Karpas-422 (cell line): ENCODE measurements around the gene CHI3L2. TPM values are rescaled to one million over a fixed set of nuclear protein-coding genes. Genes with fewer than 3 reads are reported as not detected.

Experiments used
- DNase-seq: peaks from one replicate; pipeline ENCODE4 v3.0.0-alpha.2; 2015
- H2AFZ ChIP-seq: fragments of 200-600 bp; sonication (generic); 2 replicates; pipeline ENCODE4 v1.6.1; 2014; ENCODE audit warnings: antibody characterized with exemption, low read length, mixed read lengths
- H3K27ac ChIP-seq: fragments of 200-600 bp; sonication (generic); 2 replicates; pipeline ENCODE4 v1.5.1; 2014; ENCODE audit warnings: mild to moderate bottlenecking, low read length, moderate library complexity
- H3K27me3 ChIP-seq: fragments of 200-600 bp; sonication (generic); 2 replicates; pipeline ENCODE4 v1.6.1; 2014; ENCODE audit warnings: low read length, mixed read lengths
- H3K36me3 ChIP-seq: fragments of 200-600 bp; sonication (generic); 2 replicates; pipeline ENCODE4 v1.6.1; 2014; ENCODE audit warnings: low read length, mixed read lengths; ENCODE audit not compliant: insufficient read depth
- H3K4me1 ChIP-seq: fragments of 200-600 bp; sonication (generic); 2 replicates; pipeline ENCODE4 v1.6.1; 2014; ENCODE audit warnings: mild to moderate bottlenecking, low read length, mixed read lengths
- H3K4me2 ChIP-seq: fragments of 200-600 bp; sonication (generic); 2 replicates; pipeline ENCODE4 v1.6.1; 2014; ENCODE audit warnings: low read length, low read depth, mild to moderate bottlenecking; ENCODE audit not compliant: poor library complexity, severe bottlenecking
- H3K4me3 ChIP-seq: fragments of 200-600 bp; sonication (generic); 2 replicates; pipeline ENCODE4 v1.5.1; 2014; ENCODE audit warnings: mild to moderate bottlenecking, antibody characterized with exemption, low read length, mixed read lengths
- H3K79me2 ChIP-seq: fragments of 200-600 bp; sonication (generic); 2 replicates; pipeline ENCODE4 v1.6.1; 2014; ENCODE audit warnings: mild to moderate bottlenecking, low read length, mixed read lengths
- H3K9ac ChIP-seq: fragments of 200-600 bp; sonication (generic); 2 replicates; pipeline ENCODE4 v1.6.0; 2014; ENCODE audit warnings: low read length
- H3K9me2 ChIP-seq: fragments of 200-600 bp; sonication (generic), shearing (Covaris generic); replicated peaks from 2 replicates; pipeline ENCODE4 v1.6.0; 2014; ENCODE audit warnings: mild to moderate bottlenecking, low read length, moderate library complexity; ENCODE audit not compliant: insufficient read depth
- H3K9me3 ChIP-seq: fragments of 300-700, 200-600 bp; sonication (generic); 2 replicates; pipeline ENCODE4 v1.6.1; 2014; ENCODE audit warnings: low read length, mixed read lengths
- H4K20me1 ChIP-seq: fragments of 200-600 bp; sonication (generic); 2 replicates; pipeline ENCODE4 v1.6.1; 2014; ENCODE audit warnings: mild to moderate bottlenecking, antibody characterized with exemption, low read length, low read depth; ENCODE audit not compliant: insufficient read depth
- total RNA-seq: library from RNA; depleted of rRNA; stranded (reverse); fragments of >200 nt; shearing (Covaris generic); gene quantifications from 2 replicates; pipeline ENCODE4 v1.2.3, GENCODE V29; 2014; ENCODE audit warnings: low replicate concordance; rRNA removed

CHI3L2 gene
- not detected in 2 replicates for total RNA-seq

GRCh38 chr1:111227434-111227833 is at the start of gene CHI3L2:
Gene CHI3L2 (plus strand): TSS chr1:111227713. CDS start chr1:111227730, 17 bp downstream.
- Histone ChIP-seq H2AFZ (no peak within 1 kb of the TSS), H3K4me3 (no peak within 1 kb of the TSS), H4K20me1 (no peaks in the 10 kb centered on the region), H3K9me3 (no peaks in the 10 kb centered on the region), H3K4me1 (peaks cover 10% of the 10 kb centered on the region), H3K9ac (no peak within 1 kb of the TSS), H3K4me2 (no peak within 1 kb of the TSS), H3K27ac (no peak within 1 kb of the TSS), H3K36me3 (no peaks in the 10 kb centered on the region), H3K9me2 (no peaks in the 10 kb centered on the region), H3K79me2 (no peaks in the 10 kb centered on the region), H3K27me3 (no peaks in the 10 kb centered on the region)
- no peak for DNase-seq

GRCh38 chr1:111179968-111180533 is 47.5 kb upstream of the CHI3L2 start:
- Histone ChIP-seq H3K4me3 (no peak overlapping the region), H2AFZ (no peak overlapping the region), H3K27ac (peak overlapping the region; percentile 22; the same call in 1 of the 2 replicates), H3K36me3 (peaks cover 70% of the 10 kb centered on the region), H3K4me2 (no peak overlapping the region), H3K9ac (no peak overlapping the region), H3K79me2 (peaks cover 27% of the 10 kb centered on the region), H3K27me3 (no peaks in the 10 kb centered on the region), H3K9me3 (no peaks in the 10 kb centered on the region), H4K20me1 (no peaks in the 10 kb centered on the region), H3K9me2 (no peaks in the 10 kb centered on the region), H3K4me1 (peaks cover 19% of the 10 kb centered on the region)
- DNase-seq = no peak

GRCh38 chr1:111182052-111182451 is 45.5 kb upstream of the CHI3L2 start:
- Histone ChIP-seq H3K36me3 (peaks cover 73% of the 10 kb centered on the region), H2AFZ (no peak overlapping the region), H3K4me3 (no peak overlapping the region), H4K20me1 (no peaks in the 10 kb centered on the region), H3K9me2 (no peaks in the 10 kb centered on the region), H3K79me2 (peaks cover 12% of the 10 kb centered on the region), H3K27ac (no peak overlapping the region), H3K27me3 (no peaks in the 10 kb centered on the region), H3K4me1 (peaks cover 2% of the 10 kb centered on the region), H3K9ac (no peak overlapping the region), H3K9me3 (no peaks in the 10 kb centered on the region), H3K4me2 (no peak overlapping the region)
- DNase-seq = no peak

GRCh38 chr1:111183308-111184069 is 44.0 kb upstream of the CHI3L2 start:
- H3K36me3 ChIP-seq = peaks cover 77% of the 10 kb centered on the region
- H3K9ac ChIP-seq = no peak overlapping the region
- peak overlapping the region; percentile 15; the same call in 1 of the 2 replicates for H3K27ac ChIP-seq

GRCh38 chr1:111184663-111185062 is 42.9 kb upstream of the CHI3L2 start:
- no peak overlapping the region for H3K4me2 ChIP-seq
- H3K4me1 ChIP-seq = no peaks in the 10 kb centered on the region
- no peak overlapping the region for H3K4me3 ChIP-seq
- peaks cover 72% of the 10 kb centered on the region for H3K36me3 ChIP-seq
- no peaks in the 10 kb centered on the region for H3K27me3 ChIP-seq
- no peaks in the 10 kb centered on the region for H3K9me2 ChIP-seq
- no peaks in the 10 kb centered on the region for H3K9me3 ChIP-seq
- no peak overlapping the region for H3K9ac ChIP-seq
- H2AFZ ChIP-seq = no peak overlapping the region
- DNase-seq = no peak
- peaks cover 5% of the 10 kb centered on the region for H3K79me2 ChIP-seq
- no peaks in the 10 kb centered on the region for H4K20me1 ChIP-seq
- H3K27ac ChIP-seq = no peak overlapping the region

More at GRCh38 chr1:111183308-111184069, 44.0 kb upstream of the CHI3L2 start:
- H3K9me3 ChIP-seq = no peaks in the 10 kb centered on the region
- H3K79me2 ChIP-seq = peaks cover 9% of the 10 kb centered on the region
- no peak overlapping the region for H3K4me2 ChIP-seq
- DNase-seq = no peak
- no peak overlapping the region for H2AFZ ChIP-seq
- no peaks in the 10 kb centered on the region for H3K4me1 ChIP-seq
- no peaks in the 10 kb centered on the region for H3K9me2 ChIP-seq
- no peaks in the 10 kb centered on the region for H3K27me3 ChIP-seq
- H4K20me1 ChIP-seq = no peaks in the 10 kb centered on the region
- no peak overlapping the region for H3K4me3 ChIP-seq

- H3K79me2 ChIP-seq = no peaks in the 10 kb centered on the region
- H3K9ac ChIP-seq = no peak overlapping the region
- H3K4me2 ChIP-seq = no peak overlapping the region
- no peak for DNase-seq
- H3K9me3 ChIP-seq = no peaks in the 10 kb centered on the region
- H3K9me2 ChIP-seq = no peaks in the 10 kb centered on the region
- H4K20me1 ChIP-seq = no peaks in the 10 kb centered on the region
- no peaks in the 10 kb centered on the region for H3K27me3 ChIP-seq
- peaks cover 41% of the 10 kb centered on the region for H3K36me3 ChIP-seq
- peaks cover 6% of the 10 kb centered on the region for H3K4me1 ChIP-seq
- H2AFZ ChIP-seq = no peak overlapping the region
- H3K4me3 ChIP-seq = no peak overlapping the region
- no peak overlapping the region for H3K27ac ChIP-seq
Measured at GRCh38 chr1:111190931-111191451, 36.5 kb upstream of the CHI3L2 start.

GRCh38 chr1:111191496-111191895 is 36.0 kb upstream of the CHI3L2 start:
- H3K36me3 ChIP-seq = peaks cover 39% of the 10 kb centered on the region
- H2AFZ ChIP-seq = no peak overlapping the region
- H3K9me3 ChIP-seq = no peaks in the 10 kb centered on the region
- no peaks in the 10 kb centered on the region for H4K20me1 ChIP-seq
- H3K4me2 ChIP-seq = no peak overlapping the region
- H3K27ac ChIP-seq = no peak overlapping the region
- DNase-seq = no peak
- H3K4me1 ChIP-seq = peaks cover 9% of the 10 kb centered on the region
- no peaks in the 10 kb centered on the region for H3K27me3 ChIP-seq
- H3K9ac ChIP-seq = no peak overlapping the region
- no peaks in the 10 kb centered on the region for H3K9me2 ChIP-seq
- no peak overlapping the region for H3K4me3 ChIP-seq
- H3K79me2 ChIP-seq = no peaks in the 10 kb centered on the region

GRCh38 chr1:111192074-111192473 is 35.4 kb upstream of the CHI3L2 start:
- DNase-seq = no peak

More at GRCh38 chr1:111192074-111192473, 35.4 kb upstream of the CHI3L2 start:
- Histone ChIP-seq H3K4me1 (peaks cover 14% of the 10 kb centered on the region), H3K27ac (no peak overlapping the region), H3K27me3 (no peaks in the 10 kb centered on the region), H3K9me3 (no peaks in the 10 kb centered on the region), H2AFZ (no peak overlapping the region), H3K79me2 (no peaks in the 10 kb centered on the region), H3K4me2 (no peak overlapping the region), H4K20me1 (no peaks in the 10 kb centered on the region), H3K36me3 (peaks cover 39% of the 10 kb centered on the region), H3K9me2 (no peaks in the 10 kb centered on the region), H3K4me3 (no peak overlapping the region), H3K9ac (no peak overlapping the region)
